ENCODE measurements around the gene TRIM40.

The TRIM40 gene

DNA sequence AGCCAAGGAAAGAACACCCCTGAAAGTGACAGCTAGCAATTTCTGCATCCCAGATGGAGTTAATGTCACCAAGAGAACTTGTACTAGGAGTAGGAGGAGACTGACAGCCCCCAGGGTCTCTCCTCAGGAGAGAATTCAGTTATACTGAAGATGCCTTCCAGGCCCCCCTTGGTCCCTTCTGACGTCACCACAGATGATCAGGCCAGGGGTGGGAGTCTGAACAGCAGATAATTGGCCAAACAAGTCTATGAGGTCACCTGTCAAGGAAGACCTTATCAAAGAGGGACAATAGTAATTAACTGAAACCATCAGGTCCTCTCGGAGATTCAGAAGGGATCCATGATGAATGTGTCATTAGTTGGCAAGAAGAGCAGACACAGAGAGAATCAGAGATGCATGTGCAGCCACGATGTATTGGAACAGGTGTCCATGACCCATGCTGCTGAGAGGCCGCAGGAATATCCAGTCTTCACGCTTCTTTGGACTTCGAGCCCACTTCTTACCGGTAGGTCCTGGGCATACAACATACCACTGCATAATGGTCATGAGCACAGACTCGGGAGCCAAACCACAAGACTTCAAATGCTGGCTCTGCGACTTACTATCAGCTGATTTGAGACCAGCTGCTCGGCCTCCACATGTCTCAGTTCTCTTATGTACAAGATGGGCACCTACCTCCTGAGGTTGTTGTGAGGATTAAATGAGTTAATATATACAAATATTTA lies 14.9 kb downstream of the TRIM40 start:
- DNase-seq: no peak

DNA sequence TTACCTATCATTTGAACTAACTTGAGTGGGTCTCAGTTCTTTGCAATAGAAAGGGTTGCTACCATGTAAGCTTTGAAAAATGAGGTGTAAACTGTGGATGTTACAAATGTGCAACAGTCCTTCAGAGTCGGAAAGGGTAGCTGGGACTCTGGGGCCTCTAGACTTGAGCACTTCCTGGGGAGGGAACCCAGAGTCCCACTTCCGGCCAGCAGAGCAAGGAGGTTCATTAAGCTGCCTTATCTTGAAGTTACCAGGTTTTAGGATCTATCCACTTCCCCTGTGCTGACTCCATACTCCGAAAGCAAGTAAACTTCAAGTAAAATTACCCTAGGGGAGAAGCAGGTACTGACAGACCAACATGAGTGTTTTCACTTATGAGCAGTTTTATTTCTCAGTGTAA lies 15.6 kb downstream of the TRIM40 start:
- DNase-seq: no peak

DNA sequence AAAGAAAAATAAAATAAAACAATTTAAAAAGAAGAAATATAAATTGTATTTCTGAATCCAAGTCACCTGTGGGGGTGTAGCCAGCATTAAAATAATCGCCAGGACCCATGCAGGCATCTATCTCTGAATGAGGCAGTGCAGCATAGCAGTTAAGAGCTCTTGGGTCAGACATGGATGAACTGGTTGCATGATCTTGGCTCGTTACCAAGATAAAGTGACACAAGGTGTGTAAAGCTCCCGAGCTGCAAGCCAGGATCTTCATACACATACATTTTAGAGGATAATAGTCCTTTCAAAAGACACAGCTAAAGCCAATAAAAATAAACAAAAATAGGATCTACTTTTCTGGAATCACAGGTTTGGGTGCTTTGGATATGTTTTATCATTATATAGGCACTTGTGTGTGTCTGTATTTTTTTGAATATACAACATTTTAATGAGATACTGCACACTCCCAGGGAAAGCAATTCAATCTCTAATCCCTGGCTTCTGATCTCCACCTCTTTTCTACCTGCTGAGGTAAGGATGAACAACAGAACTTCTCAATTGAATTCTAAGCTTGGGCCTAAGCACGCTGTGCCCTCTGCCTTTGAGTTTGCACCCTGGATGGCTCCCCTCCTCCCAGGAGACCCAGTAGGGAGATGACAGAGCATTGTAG lies 16.2 kb downstream of the TRIM40 start:
- DNase-seq: no peak

DNA sequence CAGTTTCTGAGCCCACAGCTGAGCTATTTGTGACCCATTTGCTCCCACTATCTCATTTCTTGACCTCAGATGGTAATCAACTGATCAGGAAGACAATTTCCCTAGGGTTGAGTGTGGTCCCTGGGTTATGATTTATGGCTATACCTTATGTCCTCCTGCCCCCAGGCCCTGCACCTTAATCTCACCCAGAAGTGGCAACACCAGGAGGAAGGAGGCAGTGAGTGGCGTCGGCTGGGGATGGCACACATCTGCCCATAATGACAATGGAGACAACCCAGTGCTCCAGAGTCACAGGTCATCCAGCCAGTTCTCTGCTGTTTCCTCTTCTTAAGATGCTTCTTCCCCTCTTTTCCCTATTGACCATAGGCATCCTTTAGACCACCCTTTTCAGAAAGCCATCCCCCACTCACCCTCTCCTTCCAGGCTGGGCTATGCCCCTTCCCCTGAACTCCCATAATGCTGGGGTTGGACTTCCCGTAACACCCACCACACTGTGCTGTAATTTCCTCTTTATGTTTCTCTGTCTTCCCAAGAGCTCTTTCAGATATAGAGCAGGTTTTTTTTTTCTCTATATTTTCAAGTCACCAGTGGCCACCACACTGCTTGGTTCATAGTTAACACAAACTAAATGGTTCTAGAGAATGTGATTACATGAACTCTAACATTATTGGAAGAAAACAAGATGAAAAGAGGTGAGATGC lies 17.1 kb downstream of the TRIM40 start:
- no peak for DNase-seq

DNA sequence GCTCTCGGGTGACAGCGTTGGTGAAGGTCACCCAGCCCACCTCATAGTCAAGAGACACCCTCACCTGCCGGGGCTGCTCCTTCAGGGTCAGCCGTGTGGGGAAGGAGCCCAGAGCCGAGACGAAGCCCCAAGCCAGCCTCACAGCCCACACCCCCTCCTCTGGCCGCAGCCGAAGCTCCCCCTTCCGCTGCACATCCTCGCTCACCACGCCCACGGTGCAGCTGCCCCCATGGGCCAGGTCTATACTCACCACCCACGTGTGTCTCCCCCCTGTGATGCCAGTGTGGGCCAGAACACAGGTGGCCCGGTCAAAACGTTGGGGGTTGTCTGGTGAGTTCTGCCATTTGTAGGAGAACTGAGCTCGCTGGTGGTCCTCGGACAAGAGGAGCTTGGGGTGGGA lies 18.1 kb downstream of the TRIM40 start:
- DNase-seq: no peak

DNA sequence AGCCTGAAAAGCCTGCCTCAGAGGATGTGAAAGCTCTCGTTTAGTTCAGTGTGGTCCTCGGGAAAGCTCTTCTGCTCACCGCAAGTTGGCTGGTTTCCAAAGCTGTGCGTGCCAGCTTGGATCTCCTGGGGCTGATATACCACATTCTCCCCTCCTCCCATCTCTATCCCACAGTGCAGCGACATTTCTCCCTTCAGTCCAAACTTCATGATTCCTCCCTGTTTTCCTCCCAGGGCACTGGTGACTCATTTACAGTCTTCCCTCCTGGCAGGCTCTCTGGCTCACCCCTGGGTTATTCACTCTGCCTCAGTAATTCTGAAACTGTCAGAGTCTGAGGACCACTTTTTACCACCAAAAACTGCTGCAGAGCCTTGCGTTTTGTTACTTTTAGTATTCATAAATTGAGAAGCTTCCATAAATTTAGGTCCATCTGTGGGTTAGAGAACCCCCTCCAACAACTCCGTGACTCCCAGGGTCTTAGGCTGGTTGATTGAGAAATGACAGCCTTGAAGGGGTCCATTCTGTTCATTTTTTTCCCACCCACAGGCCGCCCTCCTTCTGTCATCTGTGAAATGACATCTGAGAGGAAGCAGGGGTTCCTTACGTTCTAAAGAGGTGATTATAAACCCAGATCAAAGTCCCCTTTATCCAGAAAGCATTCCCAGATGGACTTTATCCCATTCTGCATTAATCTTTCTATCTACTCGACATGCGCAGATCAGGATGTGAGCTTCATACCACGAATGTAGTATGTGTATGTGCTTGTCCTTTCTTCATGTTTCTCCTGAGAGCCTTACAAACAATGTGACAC lies 19.0 kb downstream of the TRIM40 start:
- DNase-seq: no peak

DNA sequence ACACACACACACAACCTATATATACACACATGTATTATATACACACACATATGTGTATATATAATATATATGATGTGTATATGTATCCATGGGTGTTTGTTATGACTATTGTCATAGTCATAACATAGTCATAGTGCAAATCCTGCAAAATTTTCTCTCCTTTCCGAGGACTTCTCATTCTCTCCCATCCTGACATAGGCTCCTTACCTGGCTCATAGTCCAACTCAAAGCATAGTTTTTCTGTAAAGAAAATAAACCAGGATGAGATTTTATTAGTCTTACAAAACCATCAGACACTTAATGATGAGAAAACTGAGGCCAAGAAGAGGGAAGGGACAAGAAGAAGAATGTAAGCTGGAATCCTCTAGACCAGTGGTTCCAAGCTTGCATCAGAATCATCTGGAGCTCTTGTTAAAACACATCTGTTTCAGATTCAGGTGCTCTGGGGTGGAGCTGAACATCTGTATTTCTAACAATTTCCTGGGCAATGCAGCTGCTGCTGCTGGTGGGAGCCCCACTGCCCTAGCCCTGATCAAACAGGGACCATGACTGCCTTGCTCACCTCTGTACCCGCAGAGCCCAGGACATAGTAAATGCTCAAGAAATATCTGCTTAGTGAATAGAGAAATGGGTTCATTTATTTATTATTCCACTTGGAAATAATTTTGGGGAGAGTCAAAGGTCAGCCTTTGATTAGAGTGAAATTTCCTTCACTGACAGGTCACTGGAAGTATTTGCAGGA lies 19.8 kb downstream of the TRIM40 start:
- no peak for DNase-seq

DNA sequence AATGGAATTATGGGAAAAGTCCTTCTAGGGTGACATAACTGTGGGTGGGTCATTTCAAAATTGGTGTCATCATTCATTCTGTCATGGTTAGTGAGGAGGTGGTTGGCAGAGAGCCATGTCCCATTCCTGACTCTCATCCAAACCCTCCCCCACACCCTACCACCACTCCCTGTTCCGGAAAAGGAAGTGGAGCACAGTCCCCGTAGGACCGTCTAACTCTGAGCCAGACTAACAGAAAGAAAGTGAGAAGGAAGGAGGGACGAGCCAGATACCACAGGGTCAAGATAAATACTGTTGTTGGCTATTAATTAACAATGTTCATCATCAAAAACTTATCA lies 20.3 kb downstream of the TRIM40 start:
- no peak for DNase-seq

DNA sequence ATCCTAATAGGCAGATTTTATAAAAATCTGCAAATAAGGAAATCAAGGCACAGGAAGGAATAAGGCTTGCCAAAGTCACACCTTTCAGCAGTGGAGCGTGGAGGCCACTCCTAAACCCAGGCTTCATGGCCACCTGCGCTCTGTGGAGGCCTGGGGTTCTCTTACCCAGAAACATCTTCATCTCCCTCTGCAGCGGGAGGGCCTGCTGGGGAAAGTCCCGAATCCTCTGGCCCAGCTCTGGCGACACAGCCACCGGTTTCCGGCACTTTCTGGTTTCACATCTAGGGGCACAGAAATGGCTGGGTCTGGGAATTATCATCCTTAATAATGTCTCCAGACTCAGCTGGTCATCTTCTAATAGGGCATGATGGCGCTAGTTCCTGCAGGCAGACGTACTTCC lies 20.8 kb downstream of the TRIM40 start:
- DNase-seq: no peak

DNA sequence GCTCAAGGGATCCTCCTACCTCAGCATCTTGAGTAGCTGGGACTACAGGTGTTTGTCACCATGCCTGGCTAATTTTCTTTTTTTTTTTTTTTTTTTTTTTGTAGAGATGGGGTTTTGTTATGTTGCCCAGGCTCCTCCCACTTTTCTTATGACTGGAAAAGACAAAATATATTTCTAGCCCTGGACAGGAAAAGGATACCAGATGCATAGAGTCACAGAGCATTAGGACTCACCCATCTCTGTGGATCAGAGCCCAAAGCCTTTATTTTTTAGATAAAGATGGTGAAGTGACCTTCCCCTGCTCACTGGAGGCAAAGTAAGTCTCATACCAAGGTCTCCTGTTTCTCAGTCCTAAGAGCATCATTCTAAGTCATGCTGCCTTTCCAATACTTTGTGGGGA lies 21.6 kb downstream of the TRIM40 start:
- DNase-seq: no peak

DNA sequence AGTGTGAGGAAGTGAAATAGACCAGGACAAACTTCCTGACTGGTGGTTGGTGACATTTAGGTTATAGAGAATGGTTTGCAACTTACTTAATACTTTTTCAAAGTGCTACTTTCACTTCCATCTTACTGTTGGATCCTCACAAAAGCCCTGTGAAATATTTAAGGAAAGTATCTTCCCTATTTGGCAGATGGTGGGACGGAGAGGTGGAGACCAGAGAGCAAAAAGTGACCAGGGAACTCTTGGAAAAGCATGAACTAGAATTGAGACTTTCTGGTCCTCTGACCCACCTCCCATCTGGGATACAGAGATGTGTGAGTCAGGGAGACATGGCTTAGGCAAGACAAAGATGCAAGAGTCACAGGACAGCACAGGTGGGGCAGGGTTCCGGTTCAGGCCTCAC lies 22.1 kb downstream of the TRIM40 start:
- no peak for DNase-seq

DNA sequence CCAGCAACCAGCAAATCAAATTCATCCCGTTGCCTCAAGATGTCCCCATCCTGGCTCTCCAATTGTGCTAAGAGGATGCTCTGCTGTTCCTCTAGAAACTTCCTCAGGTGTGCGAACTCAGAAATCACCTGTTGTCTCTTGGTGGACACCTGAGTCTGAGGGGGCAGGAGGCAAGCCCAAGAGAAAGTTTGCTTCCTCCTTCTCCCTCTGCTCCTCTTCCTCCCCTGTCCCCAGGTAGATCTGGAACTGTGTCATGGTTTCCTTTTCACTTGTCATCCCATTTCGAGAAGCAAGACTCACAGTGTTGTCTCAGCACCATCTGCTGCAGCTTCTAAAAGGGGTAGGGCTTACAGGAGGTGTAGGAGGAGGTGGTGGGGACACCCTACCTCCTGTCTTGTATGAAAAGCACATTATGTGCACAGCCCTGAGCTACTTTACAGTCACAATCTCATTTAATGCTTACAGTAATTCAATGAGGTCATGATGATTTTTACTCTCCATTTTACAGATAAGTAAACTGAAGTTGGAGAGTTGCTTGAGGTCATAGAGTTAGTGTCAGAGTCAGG lies 22.6 kb downstream of the TRIM40 start:
- DNase-seq: no peak

DNA sequence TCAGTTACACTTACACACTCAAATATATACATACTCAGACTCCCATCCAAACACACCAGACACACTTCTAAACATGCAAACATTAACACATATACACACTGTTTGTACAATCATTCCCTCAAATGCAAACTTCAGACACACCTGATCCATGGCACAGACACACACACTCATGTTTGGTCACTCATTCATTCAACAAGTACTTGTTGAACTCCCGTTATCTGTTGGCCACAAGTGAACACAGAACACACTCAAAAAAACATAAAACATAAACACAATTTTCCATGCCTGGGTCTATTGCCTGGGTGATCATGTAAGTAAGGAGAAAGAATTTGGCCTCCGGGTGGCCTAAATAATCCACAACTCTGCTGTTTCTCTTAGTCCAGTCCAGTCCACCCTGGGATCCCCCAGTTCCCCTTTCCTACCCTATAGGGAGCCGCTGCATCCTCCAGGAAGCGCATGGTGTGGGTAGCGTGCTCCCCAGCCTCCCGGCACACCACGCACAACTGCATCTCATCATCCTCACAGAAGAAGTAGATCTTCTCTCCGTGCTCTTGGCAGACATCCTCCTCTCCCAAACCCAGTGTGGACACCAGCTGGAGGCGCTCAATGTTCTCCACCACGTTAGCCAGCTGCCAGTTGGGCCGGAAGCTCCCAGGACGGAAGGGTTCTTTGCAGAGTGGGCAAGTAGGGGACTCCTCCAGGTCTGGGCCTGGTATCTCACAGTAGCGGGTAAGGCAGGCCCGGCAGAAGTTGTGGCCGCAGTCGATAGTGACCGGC lies 24.3 kb downstream of the TRIM40 start:
- DNase-seq: no peak

DNA sequence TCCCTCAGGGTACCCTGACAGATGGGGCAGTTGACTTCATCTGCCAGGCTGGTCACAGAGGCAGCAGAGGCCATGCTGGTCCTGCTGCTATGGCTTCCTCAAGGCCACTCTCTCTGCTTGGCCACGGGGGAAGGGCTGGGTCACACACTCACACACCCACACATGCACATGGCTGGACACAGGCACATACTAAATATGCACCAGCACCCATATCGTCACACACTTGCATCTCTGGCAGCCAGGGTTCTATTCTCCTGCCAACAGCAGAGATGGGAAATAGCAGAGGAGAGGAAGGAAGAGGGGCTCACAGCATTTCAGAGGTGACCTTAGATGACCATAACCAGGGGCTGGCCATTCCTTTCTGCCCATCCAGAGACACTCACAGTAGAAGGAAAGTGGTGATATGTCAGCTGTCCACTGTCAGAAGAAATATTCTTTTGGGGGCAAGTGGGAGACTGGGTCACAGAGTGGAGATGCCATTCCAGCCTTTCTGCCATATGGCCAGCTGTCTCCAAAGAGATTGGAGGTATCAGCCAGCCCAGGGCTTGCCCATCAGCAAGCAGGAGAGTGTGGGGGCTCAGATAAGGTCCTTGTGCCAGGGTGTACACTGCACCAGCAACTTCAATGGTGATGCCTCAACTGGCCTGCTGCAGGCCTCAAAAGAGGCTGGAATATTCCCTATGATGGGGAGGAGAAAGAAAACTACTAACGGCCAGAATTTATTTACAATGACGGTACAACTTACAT lies 25.0 kb downstream of the TRIM40 start, which contains the start of gene TRIM10:
TSS of gene TRIM10 (minus strand) at position 427 of the 747 bp plus-strand sequence. CDS start at position 74, 353 bp downstream.
- DNase-seq: no peak

DNA sequence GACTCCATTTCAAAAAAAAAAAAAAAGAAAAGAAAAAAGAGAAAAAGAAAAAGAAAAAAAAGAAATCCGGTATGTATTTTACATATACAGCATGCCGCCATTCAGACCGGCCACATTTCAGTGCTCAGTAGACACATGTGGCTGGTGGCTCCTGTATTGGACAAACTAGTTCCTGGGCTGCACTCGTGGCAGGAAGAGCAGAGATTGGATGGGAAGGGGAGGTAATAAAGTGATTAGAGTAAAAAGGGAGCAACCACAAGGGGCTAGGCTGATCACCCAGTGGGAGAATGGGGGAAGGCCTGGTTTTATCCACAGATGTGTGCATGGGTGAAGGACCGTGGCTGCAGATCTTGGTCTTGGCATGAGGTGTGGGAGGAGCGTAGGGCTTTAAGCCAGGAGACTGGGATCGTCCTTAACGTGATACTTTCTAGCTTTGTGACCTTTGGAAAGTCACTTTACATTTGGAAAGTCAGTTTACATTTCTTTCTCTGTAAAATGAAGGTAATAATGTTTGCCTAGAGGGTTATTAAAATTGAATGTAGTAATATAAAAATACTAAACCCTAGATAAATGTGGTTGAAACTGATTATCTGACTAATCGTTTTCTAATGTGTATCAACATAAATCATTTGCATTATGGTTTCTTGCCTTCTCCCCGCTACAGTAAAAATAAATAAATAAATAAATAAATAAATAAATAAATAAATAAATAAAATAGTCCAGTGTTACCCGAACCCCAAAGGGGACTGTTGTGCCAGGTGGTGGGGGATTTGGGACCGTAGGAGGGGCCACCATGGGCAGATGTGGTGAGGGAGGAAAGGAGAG lies 26.5 kb downstream of the TRIM40 start:
- no peak for DNase-seq

DNA sequence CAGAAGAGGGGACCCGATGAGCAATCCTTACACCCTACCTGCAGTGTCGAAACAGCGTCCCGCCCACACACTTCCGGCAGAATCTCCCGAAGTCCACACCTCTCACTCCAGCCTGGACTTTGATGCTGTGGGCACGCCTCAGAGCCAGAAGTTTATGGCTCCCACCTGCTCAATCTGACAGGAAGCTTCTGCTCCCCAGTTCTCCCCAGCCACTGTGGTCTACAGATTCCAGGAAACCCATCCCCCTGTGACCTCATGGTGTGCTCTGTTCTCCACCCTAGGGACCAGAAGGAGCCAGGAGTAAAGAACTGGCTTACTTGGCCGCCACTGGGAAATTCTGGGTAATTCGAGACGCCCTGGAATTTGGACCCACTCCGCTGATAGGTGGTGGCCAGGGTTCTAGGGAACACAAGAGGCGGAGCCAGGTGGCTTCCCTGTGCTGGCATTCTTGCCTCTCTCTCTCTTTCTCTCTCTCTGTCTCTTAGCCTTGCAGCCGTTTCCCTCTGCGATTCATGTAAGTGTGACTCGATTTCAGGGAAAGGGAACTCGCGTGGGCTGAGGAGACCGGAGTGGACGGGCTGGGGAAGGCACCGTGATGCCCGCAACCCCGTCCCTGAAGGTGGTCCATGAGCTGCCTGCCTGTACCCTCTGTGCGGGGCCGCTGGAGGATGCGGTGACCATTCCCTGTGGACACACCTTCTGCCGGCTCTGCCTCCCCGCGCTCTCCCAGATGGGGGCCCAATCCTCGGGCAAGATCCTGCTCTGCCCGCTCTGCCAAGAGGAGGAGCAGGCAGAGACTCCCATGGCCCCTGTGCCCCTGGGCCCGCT lies 27.4 kb downstream of the TRIM40 start, which contains the start of gene TRIM15:
TSS of gene TRIM15 (plus strand) at position 457 of the 828 bp plus-strand sequence. CDS start at position 596, 139 bp downstream.
- DNase-seq: no peak

DNA sequence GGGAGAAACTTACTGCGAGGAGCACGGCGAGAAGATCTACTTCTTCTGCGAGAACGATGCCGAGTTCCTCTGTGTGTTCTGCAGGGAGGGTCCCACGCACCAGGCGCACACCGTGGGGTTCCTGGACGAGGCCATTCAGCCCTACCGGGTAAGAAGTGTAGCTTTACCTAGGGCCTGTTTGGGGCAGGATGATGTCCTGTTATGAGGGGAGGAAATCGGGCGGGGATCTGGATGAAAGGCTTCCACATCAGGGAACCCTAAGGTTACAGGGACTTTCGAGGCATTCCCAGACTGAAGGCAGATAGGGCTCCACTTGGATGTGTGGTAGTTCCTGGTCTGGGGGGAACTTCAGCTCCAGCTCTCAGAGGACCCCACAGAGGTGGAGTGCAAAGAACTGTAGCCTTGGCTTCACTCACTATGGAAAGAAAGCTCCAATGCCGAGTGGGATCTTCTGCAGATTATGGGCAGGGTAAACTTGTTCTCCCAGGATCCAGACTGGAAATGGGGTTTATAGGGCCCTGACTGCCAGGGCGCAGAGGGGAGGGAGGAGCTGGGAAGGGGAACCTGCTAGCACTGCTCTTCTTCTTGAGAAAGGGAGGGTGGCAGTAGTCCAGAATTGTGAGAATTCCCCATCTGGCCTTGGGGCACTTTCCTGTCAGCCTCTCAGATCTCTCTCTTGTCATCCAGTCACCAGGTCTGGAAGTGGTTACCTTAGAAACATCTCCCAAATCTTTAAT lies 28.1 kb downstream of the TRIM40 start:
- no peak for DNase-seq

DNA sequence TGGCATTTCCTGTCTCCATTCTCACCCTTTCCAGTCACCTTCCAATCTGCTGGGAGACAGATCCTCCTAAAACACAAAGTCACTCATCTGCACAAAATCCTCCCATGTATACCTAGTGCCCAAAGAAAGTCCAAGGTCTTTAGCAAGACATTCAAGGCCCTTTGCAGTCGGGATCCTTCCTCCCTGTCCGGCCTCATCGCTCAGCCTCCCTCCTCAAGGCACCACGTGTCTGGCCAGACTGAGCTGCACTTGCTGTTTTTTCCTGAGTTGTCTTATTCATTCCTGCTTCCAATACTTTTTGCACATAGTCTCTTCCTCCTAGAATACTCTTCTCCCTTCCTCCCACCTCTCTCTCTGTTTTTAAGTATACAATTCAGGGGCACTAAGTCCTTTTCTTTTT lies 28.8 kb downstream of the TRIM40 start:
- DNase-seq: no peak

Data from hippocampal formation (tissue), 2 donors.